C4-2B (cell line): Measurements from ENCODE around the gene ARHGEF12.

Source experiments
- CTCF ChIP-seq: fragments of 450-650 bp; conservative IDR thresholded peaks from 2 replicates; pipeline ENCODE4 v1.5.1; 2017; ENCODE audit warnings: mild to moderate bottlenecking
- ZFX ChIP-seq: fragments of 450-650 bp; IDR thresholded peaks from 2 replicates; pipeline ENCODE4 v1.6.1; 2017

GRCh38 chr11:120523196-120523595 lies 187.0 kb downstream of the ARHGEF12 start:
- TF ChIP-seq CTCF (no peak), ZFX (no peak)
